GM10248 (cell line): Measurements from ENCODE around the gene RASSF5.
"Not testable (repeated sequence)": the region's sequence is repeated elsewhere in the genome, so short reads cannot be mapped to it uniquely, and the experiment has no call there.

Source experiments
- CTCF ChIA-PET: fragments of 300-600 bp; sonication (Branson Sonifier 250); formaldehyde crosslinking; extraction: SDS; loops from one replicate; lab custom pipeline; 2021; ENCODE audit warnings: antibody characterized with exemption; lab: Yijun Ruan, JAX
- POLR2A ChIA-PET: fragments of 350-650 bp; sonication (Branson Sonifier 250); formaldehyde crosslinking; extraction: SDS; loops from one replicate; lab custom pipeline; 2020; ENCODE audit warnings: antibody characterized with exemption; lab: Yijun Ruan, JAX
- DNase-seq: peaks from one replicate; pipeline ENCODE4 v3.0.0; 2012; ENCODE audit errors: extremely low spot score
- TF ChIP-seq, protein P1 (sequence below): IDR thresholded peaks from 2 replicates; pipeline ENCODE4 v1.5.1; 2012; ENCODE audit warnings: mild to moderate bottlenecking, low read depth; ENCODE audit errors: extremely low read depth, missing control alignments, control extremely low read depth

Gene RASSF5

DNA sequence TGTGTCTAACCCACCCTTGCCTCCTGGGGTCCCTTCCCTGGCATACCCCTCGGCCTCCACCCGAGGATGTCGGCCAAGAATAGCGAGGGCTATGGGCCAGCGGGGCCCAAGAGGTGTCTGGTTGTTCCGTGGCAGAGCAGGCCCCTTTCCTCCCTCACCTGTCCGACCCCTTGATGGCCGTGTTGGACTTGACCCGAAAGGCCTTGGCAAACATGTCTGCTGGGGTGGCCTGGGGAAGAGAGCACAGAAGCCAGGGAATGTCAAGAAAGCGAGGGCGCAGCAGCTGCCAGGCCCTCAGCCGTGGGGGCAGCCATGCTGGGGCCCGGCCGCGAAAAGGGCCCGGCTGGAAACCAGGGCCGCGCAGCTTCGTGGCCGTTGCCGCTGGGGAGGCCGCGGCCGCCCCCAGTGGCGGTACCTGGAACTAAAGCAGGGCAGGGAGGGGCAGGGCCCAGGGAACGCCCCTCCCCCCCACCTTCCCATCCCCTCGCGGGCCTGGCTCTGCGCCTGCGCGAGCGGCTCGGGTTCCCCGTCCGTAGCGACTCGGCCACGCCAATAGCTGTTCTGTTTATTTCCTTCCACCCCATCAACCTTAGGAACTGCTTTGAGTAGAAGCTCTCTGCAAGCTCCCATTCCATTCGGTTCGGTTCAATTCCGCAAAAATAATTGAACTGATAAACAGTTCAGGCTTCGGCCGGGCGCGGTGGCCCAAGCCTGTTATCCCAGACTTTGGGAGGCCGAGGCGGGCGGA, 105.0 kb downstream of the RASSF5 start, which contains the start of gene EIF2D:
Gene EIF2D, minus strand, starts transcription at position 337 of the 748 bp plus-strand sequence. Its CDS starts 123 bp downstream, at position 214.
- POLR2A ChIA-PET, result interaction anchor here (0.6 to 1.2 kb wide), 4 partner anchors 23 to 313 kb away, joined by 3 to 6 read pairs (median 4); partner anchors contain the start of gene DYRK3
- peak; percentile 100 for DNase-seq
- CTCF ChIA-PET, result interaction anchor here (0.6 to 8.5 kb wide), 46 partner anchors 9 to 441 kb away, joined by 3 to 139 read pairs (median 4); partner anchors contain the start of genes DYRK3, FCMR, IKBKE and PFKFB2
- TF ChIP-seq, protein P1, sequence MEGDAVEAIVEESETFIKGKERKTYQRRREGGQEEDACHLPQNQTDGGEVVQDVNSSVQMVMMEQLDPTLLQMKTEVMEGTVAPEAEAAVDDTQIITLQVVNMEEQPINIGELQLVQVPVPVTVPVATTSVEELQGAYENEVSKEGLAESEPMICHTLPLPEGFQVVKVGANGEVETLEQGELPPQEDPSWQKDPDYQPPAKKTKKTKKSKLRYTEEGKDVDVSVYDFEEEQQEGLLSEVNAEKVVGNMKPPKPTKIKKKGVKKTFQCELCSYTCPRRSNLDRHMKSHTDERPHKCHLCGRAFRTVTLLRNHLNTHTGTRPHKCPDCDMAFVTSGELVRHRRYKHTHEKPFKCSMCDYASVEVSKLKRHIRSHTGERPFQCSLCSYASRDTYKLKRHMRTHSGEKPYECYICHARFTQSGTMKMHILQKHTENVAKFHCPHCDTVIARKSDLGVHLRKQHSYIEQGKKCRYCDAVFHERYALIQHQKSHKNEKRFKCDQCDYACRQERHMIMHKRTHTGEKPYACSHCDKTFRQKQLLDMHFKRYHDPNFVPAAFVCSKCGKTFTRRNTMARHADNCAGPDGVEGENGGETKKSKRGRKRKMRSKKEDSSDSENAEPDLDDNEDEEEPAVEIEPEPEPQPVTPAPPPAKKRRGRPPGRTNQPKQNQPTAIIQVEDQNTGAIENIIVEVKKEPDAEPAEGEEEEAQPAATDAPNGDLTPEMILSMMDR, result peak; percentile 95

- DNase-seq, POLR2A ChIA-PET: not testable (repeated sequence)
- CTCF ChIA-PET, result interaction anchor here (0.9 to 5.4 kb wide), 5 partner anchors 9 to 357 kb away, joined by 3 to 108 read pairs (median 6); partner anchors contain the start of genes DYRK3 and EIF2D
Measured at GRCh38 chr1:206626396-206626795, 119.1 kb downstream of the RASSF5 start.

DNA sequence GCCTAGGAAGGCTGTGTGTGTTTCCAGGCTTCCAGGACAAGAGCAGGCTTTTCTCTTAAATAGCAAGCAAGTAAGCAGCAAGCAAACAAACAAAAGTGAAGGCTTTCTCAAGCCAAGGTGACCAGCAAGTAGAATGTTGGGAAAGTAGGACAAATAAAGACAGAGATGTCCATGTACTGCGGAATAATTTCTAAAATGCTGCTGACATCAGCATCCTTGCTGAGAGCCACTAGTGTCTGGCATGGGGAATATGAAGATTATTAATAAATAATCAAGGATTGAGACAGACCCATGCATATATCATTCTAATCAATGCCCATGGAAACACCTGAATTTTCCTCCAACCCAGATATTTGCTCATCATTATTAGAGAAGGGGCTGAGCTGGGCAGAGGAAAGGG, 121.6 kb downstream of the RASSF5 start:
- POLR2A ChIA-PET, result no interaction called here
- no peak for DNase-seq
- TF ChIP-seq, protein P1, result no peak
- CTCF ChIA-PET, result interaction anchor here (0.7 to 5.4 kb wide), 18 partner anchors 8 to 353 kb away, joined by 3 to 108 read pairs (median 6); partner anchors contain the start of gene EIF2D

DNA sequence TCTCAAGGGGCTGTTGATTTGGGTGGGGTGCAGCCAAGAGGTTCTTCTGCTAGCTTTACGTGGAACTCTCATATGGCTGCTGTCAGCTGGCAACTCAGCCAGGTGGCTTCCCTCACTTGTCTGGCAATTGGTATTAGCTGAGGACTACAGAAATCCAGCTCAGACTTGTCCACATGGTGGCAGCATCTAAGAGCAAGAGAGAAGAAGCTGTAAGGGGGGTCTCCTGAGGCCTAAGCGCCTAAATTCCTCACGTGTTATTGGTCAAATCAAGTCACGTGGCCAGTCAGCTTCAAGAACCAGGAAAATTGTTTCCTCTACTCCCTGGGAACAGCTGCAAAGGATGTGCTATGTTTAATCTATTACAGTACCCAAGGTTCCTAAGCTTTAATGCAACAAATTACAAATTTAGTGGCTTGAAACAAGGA, 123.8 kb downstream of the RASSF5 start:
- ChIA-PET CTCF (interaction anchor here (1.0 to 5.4 kb wide), 33 partner anchors 8 to 422 kb away, joined by 3 to 108 read pairs (median 6); partner anchors contain the start of genes EIF2D and PFKFB2), POLR2A (no interaction called here)
- TF ChIP-seq, protein P1, result peak; percentile 51
- peak; percentile 75 for DNase-seq

DNA sequence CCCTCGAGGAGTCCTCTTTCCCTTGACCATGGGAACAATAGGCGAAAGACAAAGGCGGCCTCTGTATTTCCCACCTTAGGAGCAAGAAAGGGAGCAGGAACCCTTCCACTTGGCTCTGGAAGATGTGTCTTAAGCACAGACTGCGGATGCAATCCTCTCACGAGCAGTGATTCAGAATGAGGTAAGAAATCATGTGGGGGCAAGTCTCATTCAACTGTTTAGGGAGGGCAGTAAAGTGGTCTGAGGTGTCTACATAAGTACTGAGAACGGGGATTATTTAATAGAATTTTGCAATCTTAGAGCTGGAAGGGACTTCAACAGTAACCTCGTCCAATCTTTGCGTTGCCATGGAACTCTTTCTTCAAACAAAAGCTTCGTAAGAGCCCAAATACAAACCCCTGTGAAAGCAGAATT, 126.4 kb downstream of the RASSF5 start:
- ChIA-PET CTCF (interaction anchor here (0.7 to 10.3 kb wide), 26 partner anchors 9 to 349 kb away, joined by 3 to 314 read pairs (median 6); partner anchors contain the start of gene EIF2D), POLR2A (no interaction called here)
- no peak for DNase-seq
- TF ChIP-seq, protein P1, result no peak

DNA sequence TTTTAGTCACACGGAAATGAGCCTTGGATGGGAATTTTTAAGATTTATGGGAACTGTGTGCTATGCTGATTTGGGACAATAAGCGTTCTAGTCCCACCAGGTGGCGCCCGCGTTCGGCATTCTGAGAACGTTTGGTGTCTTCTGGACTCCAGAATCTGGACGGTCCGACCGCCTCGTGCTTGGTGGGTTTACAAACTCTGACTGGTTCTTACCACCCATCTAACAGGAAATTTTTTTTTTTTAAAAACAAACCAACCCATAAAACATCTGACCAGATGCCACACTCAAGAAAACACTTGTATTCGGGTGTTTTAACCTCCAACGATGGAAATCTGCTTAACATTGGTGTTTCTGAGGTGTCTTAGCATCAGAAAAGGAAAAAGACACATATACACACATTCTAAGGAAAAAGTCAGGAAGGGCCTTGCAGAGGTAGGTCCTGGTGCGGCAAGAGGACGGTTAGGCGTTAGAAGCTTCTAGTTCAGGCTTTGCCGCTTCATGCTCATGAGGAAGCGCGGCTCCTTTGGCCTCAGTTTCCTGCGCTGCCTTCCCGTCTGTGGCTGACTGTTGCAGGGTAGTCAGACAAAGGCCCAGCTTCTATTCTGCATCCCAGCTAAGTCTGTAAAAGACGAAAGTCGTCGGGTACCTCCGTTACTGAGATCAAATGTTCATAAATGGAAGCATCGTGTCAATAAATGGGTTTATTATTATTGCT, 127.2 kb downstream of the RASSF5 start:
- CTCF ChIA-PET, result interaction anchor here (0.8 to 10.3 kb wide), 42 partner anchors 9 to 351 kb away, joined by 3 to 314 read pairs (median 5); partner anchors contain the start of genes EIF2D and IL19
- TF ChIP-seq, protein P1, result peak; percentile 81
- POLR2A ChIA-PET, result interaction anchor here (0.8 to 1.5 kb wide), 6 partner anchors 13 to 348 kb away, joined by 3 to 6 read pairs (median 4); no protein-coding TSS in a partner anchor
- peak; percentile 59 for DNase-seq
